Osteoblast (primary cell): Measurements from ENCODE around the gene AGPS. TPM values are rescaled to one million over a fixed set of nuclear protein-coding genes. Genes with fewer than 3 reads are reported as not detected.
"Not testable (repeated sequence)": the region's sequence is repeated elsewhere in the genome, so short reads cannot be mapped to it uniquely, and the experiment has no call there.

Source experiments
- DNase-seq: peaks from one replicate; pipeline ENCODE4 v3.0.0; 2011; ENCODE audit warnings: low spot score, mixed read lengths; ENCODE audit not compliant: insufficient read length; ENCODE audit errors: missing footprints
- H2AFZ ChIP-seq: 2 replicates; pipeline ENCODE4 v1.6.0; 2011; ENCODE audit warnings: mild to moderate bottlenecking, low read length
- H3K27ac ChIP-seq: 2 replicates; pipeline ENCODE4 v1.5.1; 2011; ENCODE audit warnings: mild to moderate bottlenecking, low read depth, low read length, moderate library complexity
- H3K27me3 ChIP-seq: 2 replicates; pipeline ENCODE4 v1.6.0; 2012; ENCODE audit warnings: mild to moderate bottlenecking, control low read depth, inconsistent platforms, low read length, moderate library complexity; ENCODE audit not compliant: insufficient read depth
- H3K36me3 ChIP-seq: 2 replicates; pipeline ENCODE4 v1.5.1; 2011; ENCODE audit warnings: mild to moderate bottlenecking, low read length, control low read depth, moderate library complexity; ENCODE audit not compliant: insufficient read depth
- H3K4me1 ChIP-seq: 2 replicates; pipeline ENCODE4 v1.5.1; 2011; ENCODE audit warnings: mild to moderate bottlenecking, low read length, control low read depth, moderate library complexity; ENCODE audit not compliant: insufficient read depth
- H3K4me2 ChIP-seq: 2 replicates; pipeline ENCODE4 v1.6.0; 2011; ENCODE audit warnings: mild to moderate bottlenecking, low read length; ENCODE audit not compliant: insufficient read depth
- H3K4me3 ChIP-seq: fragments of 200-600 bp; sonication (generic); 3 replicates; pipeline ENCODE4 v1.5.1; 2012; ENCODE audit warnings: mild to moderate bottlenecking, low read length, inconsistent platforms; ENCODE audit not compliant: insufficient read depth
- H3K79me2 ChIP-seq: 2 replicates; pipeline ENCODE4 v1.6.0; 2012; ENCODE audit warnings: mild to moderate bottlenecking, low read length, control low read depth, inconsistent platforms; ENCODE audit not compliant: insufficient read depth
- H3K9me3 ChIP-seq: 2 replicates; pipeline ENCODE4 v1.5.1; 2011; ENCODE audit warnings: low read depth, low read length, control low read depth
- H4K20me1 ChIP-seq: 2 replicates; pipeline ENCODE4 v1.6.0; 2012; ENCODE audit warnings: mild to moderate bottlenecking, low read length, control low read depth; ENCODE audit not compliant: insufficient read depth
- total RNA-seq: library from RNA; depleted of rRNA; stranded (reverse); fragments of >200 nt; gene quantifications from 2 replicates; pipeline ENCODE4 v1.2.3, GENCODE V29; 2012
- TF ChIP-seq, protein P1 (sequence below): IDR thresholded peaks from 2 replicates; pipeline ENCODE4 v1.5.1; 2011; ENCODE audit warnings: mild to moderate bottlenecking, low read depth, low read length, moderate library complexity; ENCODE audit errors: extremely low read depth

Gene AGPS
- total RNA-seq, 1 donor, result 34.0 TPM

DNA sequence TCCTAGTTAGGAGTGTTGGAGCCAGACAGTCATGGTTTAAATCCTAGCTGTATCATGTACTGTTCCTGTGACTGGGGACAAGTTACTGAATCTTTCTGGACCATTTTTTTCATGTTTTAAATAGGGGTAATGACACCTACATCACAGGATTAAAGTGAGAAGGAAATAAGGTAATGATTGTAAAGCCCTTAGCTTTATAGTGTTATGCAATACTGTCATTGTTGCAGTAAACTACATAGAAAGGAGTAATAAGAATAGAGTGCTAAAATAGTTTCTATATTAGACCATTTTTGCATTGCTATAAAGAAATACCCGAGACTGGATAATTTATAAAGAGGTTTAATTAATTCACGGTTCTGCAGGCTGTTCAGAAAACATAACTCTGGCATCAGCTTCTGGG lies 14.5 kb downstream of the AGPS start:
- no peak overlapping the region for H3K4me2 ChIP-seq
- H3K27ac ChIP-seq, result no peak overlapping the region
- peaks cover 30% of the 10 kb centered on the region for H4K20me1 ChIP-seq
- DNase-seq, result no peak
- no peaks in the 10 kb centered on the region for H3K4me1 ChIP-seq
- TF ChIP-seq, protein P1, sequence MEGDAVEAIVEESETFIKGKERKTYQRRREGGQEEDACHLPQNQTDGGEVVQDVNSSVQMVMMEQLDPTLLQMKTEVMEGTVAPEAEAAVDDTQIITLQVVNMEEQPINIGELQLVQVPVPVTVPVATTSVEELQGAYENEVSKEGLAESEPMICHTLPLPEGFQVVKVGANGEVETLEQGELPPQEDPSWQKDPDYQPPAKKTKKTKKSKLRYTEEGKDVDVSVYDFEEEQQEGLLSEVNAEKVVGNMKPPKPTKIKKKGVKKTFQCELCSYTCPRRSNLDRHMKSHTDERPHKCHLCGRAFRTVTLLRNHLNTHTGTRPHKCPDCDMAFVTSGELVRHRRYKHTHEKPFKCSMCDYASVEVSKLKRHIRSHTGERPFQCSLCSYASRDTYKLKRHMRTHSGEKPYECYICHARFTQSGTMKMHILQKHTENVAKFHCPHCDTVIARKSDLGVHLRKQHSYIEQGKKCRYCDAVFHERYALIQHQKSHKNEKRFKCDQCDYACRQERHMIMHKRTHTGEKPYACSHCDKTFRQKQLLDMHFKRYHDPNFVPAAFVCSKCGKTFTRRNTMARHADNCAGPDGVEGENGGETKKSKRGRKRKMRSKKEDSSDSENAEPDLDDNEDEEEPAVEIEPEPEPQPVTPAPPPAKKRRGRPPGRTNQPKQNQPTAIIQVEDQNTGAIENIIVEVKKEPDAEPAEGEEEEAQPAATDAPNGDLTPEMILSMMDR, result no peak
- H3K79me2 ChIP-seq, result peaks cover 98% of the 10 kb centered on the region
- H3K27me3 ChIP-seq, result no peaks in the 10 kb centered on the region
- H3K4me3 ChIP-seq, result no peak overlapping the region
- no peaks in the 10 kb centered on the region for H3K9me3 ChIP-seq
- H3K36me3 ChIP-seq, result no peaks in the 10 kb centered on the region
- H2AFZ ChIP-seq, result no peak overlapping the region

DNA sequence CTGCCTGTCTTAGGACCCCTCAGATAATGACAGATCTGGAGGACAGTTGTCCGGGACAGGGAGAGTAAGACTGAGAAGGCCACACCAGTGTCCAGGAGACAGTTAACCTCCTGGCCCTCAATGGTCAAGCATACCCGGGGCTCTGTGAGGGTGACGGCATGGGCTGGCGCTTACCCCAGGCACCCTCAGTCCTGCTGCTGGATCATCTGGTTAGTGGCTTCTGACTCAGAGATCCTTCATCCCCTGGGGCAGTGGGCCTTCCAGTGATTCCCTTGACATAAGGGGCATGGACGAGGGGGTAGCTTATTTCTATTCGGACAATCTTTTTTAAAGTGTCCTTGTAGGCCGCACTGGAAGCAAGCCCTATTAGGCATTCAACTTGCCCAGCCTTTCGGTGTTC lies 18.1 kb downstream of the AGPS start:
- not testable (repeated sequence) for H4K20me1 ChIP-seq, DNase-seq, H3K4me2 ChIP-seq, H2AFZ ChIP-seq, H3K4me1 ChIP-seq, H3K36me3 ChIP-seq, H3K27ac ChIP-seq, H3K9me3 ChIP-seq, H3K4me3 ChIP-seq, H3K27me3 ChIP-seq
- H3K79me2 ChIP-seq, result peaks cover 97% of the 10 kb centered on the region

DNA sequence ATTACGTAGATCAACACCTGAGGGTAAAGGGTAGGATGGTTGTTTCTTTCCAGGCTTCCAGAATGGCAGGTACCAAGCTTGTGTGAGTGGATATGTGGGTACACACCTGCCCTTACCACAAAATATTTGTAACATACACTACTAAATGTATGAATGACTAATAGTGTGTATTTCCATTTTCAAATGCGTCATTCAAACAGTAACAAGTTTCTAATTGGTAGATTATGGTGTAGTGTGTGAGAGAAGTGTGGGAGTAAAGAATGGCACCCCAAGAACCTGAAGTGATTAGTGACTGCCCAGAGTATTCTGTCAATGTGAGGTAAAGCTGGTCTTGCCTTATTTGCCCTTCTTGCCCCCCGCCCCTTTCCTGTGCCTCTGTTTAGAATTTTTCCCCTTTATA lies 21.1 kb downstream of the AGPS start:
- Histone ChIP-seq H3K4me2 (no peak overlapping the region), H3K4me1 (peaks cover 9% of the 10 kb centered on the region), H2AFZ (no peak overlapping the region), H3K36me3 (no peaks in the 10 kb centered on the region), H3K9me3 (no peaks in the 10 kb centered on the region), H3K27me3 (no peaks in the 10 kb centered on the region), H4K20me1 (peaks cover 6% of the 10 kb centered on the region), H3K4me3 (no peak overlapping the region), H3K27ac (no peak overlapping the region), H3K79me2 (peaks cover 88% of the 10 kb centered on the region)
- TF ChIP-seq, protein P1, result no peak
- DNase-seq, result no peak

DNA sequence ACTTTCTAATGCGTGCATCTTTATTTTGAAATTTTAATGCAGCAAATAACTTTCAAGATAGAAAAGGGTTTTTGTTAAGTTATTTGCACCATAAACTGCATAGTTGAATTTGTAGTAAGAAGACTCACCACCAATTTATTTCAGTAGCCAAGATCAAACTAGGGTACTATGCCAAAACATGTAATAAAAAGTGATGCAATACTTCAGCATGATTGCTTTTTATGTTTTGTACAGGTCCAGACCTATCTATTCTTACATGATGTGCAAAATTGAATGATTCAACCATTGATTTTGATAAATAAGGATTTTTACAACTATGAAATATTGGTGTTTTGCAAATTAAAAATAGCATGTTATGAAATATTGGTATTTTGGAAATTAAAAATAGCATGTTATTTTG lies 26.7 kb downstream of the AGPS start:
- Histone ChIP-seq H3K4me2 (peak overlapping the region; percentile 14), H3K27ac (no peak overlapping the region), H3K4me1 (peaks cover 22% of the 10 kb centered on the region), H3K4me3 (no peak overlapping the region), H3K9me3 (no peaks in the 10 kb centered on the region), H3K79me2 (peaks cover 64% of the 10 kb centered on the region), H3K36me3 (no peaks in the 10 kb centered on the region), H2AFZ (no peak overlapping the region), H4K20me1 (no peaks in the 10 kb centered on the region), H3K27me3 (no peaks in the 10 kb centered on the region)
- TF ChIP-seq, protein P1, result no peak
- no peak for DNase-seq
